NCI-H526 (cell line): ENCODE data around the gene IGFLR1.
A peak's percentile ranks its signal among the peaks of the same experiment; 100 is the strongest.

Experiments
- DNase-seq, 2 experiments: peaks; one replicate each; lab custom pipeline; 2025; lab: John Stamatoyannopoulos, UW

IGFLR1 gene, protein sequence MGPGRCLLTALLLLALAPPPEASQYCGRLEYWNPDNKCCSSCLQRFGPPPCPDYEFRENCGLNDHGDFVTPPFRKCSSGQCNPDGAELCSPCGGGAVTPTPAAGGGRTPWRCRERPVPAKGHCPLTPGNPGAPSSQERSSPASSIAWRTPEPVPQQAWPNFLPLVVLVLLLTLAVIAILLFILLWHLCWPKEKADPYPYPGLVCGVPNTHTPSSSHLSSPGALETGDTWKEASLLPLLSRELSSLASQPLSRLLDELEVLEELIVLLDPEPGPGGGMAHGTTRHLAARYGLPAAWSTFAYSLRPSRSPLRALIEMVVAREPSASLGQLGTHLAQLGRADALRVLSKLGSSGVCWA

DNA sequence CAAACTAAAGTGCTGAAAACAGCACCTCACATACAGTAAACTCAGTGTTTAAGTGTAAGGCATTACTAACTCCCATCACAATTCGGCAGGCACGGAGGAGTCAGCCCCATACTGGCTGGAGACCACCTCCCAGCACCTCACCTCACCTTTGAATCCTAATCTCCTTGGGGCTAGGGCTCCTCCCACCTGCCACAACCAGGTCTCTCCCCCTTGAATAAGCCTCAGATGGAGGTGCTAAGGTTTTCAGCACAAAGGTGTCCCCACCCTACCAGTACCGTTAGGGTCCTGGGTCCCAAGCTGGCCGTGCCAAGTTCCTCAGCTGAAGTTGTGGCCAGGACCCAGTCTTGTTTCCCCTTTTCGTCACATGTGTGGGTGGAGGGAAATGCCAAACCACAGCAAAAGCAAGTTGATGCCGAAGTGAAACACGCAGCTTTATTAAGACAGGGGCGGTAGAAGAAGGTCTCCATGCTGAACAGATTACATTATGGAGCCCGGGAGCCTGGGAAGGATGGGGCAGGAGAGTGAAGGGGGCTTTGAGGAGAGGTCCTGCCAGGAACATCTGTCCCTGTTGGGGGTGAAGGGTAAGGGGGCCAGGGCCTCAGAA lies at the start of gene IGFLR1:
Gene IGFLR1 (minus strand): TSS at position 332 of the 604 bp plus-strand sequence. CDS start 1,272 bp downstream, outside the sequence.
- DNase-seq = no peak

DNA sequence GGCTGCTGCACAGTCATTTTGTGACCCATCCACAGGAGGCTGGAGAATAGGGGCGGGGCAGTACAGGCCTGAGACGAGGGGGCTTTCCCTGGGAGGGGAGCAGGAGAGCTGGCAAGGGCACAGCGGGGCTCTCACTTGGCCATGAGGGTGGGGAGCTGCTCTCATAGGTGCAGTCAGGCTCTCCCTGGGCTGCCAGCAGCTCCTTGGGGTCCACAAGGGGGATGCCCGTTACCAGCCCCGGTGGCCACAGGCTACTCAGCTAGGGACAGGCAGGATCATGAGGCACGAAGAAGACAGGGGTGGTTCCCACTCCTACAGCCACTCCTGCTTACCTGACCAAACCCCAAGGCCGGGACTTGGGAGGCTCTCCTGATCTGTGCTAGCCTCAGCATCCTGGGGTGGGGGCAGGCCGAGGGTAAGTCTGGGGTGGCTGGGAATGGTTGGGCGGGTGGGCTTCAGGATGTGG lies 49.6 kb upstream of the IGFLR1 start:
- DNase-seq = no peak

- peak; percentile 13 to 79 for DNase-seq
Measured at GRCh38 chr19:35790981-35791813, 48.9 kb upstream of the IGFLR1 start.

GRCh38 chr19:35789978-35790944 lies 48.0 kb upstream of the IGFLR1 start:
- no peak for DNase-seq

- no peak for DNase-seq
Measured at GRCh38 chr19:35789195-35789977, 47.1 kb upstream of the IGFLR1 start.

- DNase-seq = no peak
Measured at GRCh38 chr19:35788205-35788960, 46.1 kb upstream of the IGFLR1 start.

DNA sequence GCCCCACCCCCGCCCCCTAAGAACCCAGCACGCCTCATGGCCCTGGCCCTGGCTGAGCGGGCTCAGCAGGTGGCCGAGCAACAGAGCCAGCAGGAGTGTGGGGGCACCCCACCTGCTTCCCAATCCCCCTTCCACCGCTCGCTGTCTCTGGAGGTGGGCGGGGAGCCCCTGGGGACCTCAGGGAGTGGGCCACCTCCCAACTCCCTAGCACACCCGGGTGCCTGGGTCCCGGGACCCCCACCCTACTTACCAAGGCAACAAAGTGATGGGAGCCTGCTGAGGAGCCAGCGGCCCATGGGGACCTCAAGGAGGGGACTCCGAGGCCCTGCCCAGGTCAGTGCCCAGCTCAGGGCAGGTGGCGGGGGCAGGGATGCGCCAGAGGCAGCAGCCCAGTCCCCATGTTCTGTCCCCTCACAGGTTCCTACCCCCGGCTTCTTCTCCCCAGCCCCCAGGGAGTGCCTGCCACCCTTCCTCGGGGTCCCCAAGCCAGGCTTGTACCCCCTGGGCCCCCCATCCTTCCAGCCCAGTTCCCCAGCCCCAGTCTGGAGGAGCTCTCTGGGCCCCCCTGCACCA lies 45.1 kb upstream of the IGFLR1 start:
- no peak for DNase-seq

GRCh38 chr19:35786299-35787160 lies 44.3 kb upstream of the IGFLR1 start:
- DNase-seq = no peak

DNA sequence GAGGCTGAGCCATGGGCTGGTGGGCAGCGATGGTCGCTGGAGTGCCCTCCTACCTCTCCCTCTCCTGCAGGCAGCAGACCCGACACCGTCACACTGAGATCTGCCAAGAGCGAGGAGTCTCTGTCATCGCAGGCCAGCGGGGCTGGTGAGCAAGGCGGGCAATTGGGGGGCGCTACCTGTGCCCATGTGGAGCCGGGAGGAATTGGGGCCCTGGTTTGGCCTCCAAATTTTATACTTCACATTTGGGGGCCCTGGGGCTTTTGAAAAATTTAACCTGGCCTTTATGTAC lies 43.0 kb upstream of the IGFLR1 start:
- DNase-seq = no peak

DNA sequence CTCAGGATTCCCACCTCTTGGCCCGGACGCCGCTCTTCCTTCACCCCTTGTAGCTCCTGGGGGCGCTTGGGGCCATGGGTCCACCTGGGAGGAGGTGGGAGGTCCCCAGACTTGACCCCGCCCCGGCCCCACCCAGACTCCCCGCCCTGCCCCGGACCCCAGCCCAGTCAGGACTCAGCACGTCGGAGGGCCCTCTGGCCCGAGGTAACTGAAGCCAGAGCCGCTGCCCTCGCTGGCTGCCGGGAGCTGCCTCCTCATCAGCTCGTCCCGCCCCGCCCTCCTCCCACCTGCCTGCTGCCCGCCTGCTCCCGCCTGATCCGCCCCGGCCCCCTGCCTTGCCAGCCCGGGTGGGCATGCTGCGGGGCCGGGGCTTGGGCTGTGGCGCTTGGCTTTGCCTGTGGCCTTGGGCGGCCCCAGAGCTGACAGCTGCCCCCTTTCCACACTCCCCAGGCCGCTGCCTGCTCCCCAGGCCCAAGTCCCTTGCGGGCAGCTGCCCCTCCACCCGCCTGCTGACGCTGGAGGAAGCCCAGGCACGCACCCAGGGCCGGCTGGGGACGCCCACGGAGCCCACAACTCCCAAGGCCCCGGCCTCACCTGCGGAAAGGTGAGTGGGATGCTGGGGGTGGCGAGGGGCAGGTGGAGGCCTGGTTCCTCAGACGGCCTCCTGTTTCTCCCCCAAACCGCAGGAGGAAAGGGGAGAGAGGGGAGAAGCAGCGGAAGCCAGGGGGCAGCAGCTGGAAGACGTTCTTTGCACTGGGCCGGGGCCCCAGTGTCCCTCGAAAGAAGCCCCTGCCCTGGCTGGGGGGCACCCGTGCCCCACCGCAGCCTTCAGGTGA lies 42.5 kb upstream of the IGFLR1 start:
- peak in 1 of 2 experiments; percentile 16 for DNase-seq

DNA sequence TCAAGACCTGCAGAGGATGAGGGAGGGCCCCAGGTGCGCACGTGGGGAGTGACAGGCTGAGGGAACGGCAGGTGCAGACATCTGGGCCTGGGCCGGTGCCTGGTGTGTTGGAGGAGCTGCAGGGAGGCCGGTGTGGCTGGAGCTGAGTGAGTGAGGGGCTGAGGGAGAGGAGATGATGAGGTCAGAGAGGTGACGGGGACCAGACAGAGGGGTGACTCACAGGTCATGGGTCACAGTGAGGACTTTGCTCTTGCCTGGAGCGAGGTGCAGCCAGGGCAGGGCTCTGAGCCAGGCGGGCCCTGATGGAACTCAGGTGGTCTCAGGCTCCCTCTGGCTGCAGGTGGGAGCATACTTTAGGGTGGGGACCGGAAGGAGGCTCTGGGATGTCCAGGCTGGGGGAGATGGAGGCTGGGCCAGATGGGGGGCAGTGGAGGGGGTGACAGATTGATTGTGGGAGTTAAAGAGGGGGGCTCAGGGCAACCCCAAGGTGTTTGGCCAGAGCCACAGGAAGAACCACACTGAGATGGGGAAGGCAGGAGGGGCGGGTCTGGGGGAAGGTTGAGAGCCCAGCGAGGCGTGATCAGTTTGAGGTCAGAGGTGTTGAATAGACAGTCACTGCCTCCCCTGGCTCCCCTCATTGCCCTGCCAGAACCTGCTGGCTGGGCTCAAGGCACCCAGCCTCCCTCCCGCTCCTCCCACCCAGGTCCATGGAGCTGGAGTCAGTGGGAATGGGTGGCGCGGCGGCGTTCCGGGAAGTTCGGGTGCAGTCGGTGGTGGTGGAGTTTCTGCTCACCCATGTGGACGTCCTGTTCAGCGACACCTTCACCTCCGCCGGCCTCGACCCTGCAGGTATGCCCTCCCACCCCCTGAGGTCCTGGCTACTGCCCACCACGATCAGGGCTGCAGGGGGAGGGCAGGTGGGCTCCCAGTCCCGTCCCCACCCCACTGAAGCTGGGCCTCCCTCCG lies 41.5 kb upstream of the IGFLR1 start:
- DNase-seq = no peak

DNA sequence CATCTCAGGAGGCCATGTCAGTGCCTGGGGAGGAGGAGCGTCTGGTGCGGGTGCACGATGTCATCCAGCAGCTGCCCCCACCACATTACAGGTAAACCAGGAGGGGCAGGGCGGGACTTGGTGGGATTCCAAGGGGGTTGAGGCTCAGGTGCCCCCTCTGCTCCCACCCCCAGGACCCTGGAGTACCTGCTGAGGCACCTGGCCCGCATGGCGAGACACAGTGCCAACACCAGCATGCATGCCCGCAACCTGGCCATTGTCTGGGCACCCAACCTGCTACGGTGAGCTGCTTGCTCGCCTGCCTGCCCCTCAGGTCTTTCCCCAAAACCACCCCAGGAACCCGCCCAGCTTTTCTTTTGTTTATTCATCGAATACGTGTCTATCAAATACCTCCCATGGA lies 40.3 kb upstream of the IGFLR1 start:
- DNase-seq = no peak

- no peak for DNase-seq
Measured at GRCh38 chr19:35781650-35782049, 39.4 kb upstream of the IGFLR1 start.

DNA sequence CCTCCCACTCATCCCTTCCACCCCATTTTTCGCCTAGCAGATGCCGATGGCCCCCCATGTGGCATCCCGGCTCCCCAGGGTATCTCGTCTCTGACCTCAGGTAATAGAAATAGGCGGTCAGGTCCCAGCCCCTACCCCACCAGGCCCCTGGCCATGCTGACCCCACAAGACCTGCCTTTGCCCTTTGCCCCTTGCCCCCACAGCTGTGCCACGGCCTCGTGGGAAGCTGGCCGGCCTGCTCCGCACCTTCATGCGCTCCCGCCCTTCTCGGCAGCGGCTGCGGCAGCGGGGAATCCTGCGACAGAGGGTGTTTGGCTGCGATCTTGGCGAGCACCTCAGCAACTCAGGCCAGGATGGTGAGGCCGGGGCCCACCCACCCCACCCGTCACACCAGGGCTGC lies 38.5 kb upstream of the IGFLR1 start:
- no peak for DNase-seq

GRCh38 chr19:35780058-35780457 lies 37.8 kb upstream of the IGFLR1 start:
- DNase-seq = no peak

DNA sequence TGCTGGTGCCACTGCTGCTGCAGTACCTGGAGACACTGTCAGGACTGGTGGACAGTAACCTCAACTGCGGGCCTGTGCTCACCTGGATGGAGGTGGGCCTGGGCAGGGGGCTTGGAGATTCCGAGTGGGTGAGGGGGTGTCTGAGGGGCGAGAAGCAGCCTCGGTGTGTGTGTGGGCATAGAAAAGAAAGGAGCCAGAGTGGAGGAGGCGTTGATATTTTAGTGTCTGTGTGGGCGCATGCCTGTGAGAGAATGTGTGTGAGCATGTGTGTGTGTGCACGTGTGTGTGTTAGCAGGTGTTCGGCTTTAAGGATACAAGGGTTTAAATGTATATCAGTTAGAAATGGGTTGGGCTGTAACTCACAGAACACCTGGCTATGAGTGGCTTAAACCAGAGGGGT lies 36.8 kb upstream of the IGFLR1 start:
- DNase-seq = no peak

- no peak for DNase-seq
Measured at GRCh38 chr19:35777961-35778360, 35.7 kb upstream of the IGFLR1 start.
